HepG2 (cell line): ENCODE data around the gene MARCHF6.
"Not testable (repeated sequence)": the region's sequence is repeated elsewhere in the genome, so short reads cannot be mapped to it uniquely, and the experiment has no call there.

Experiments
- MAFF ChIP-seq: IDR thresholded peaks from 2 replicates; pipeline ENCODE4 v1.6.1; 2011; ENCODE audit warnings: low read depth, low read length, improper control_type of control experiment
- MAZ ChIP-seq, 2 experiments: sonication (generic) in 1 of 2; formaldehyde crosslinking in 1 of 2; IDR thresholded peaks; 2 replicates each; pipeline versions ENCODE4 v1.5.0 to v1.6.1; 2012 to 2020; ENCODE audit warnings: low read depth in 2 of 2, mild to moderate bottlenecking in 2 of 2, borderline replicate concordance in 1 of 2, improper control_type of control experiment in 1 of 2, low read length in 1 of 2, missing genetic modification reagents in 1 of 2, moderate library complexity in 1 of 2
- TF ChIP-seq, protein P1 (sequence below): sonication (generic); formaldehyde crosslinking; IDR thresholded peaks from 2 replicates; pipeline ENCODE4 v1.8.1; 2023; ENCODE audit warnings: mild to moderate bottlenecking, missing genetic modification reagents, borderline replicate concordance
- TF ChIP-seq, protein P2 (sequence below): sonication (generic); formaldehyde crosslinking; IDR thresholded peaks from 2 replicates; pipeline ENCODE4 v1.4.0; 2020; ENCODE audit warnings: missing genetic modification reagents

DNA sequence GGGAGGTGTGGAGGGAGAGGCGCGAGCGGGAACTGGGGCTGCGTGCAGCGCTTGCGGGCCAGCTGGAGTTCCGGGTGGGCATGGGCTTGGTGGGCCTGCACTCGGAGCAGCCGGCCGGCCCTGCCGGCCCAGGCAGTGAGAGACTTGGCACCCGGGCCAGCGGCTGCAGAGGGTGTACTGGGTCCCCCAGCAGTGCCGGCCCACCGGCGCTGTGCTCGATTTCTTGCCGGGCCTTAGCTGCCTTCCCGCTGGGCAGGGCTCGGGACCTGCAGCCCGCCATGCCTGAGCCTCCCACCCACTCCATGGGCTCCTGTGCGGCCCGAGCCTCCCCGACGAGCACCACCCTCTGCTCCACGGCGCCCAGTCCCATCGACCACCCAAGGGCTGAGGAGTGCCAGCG, 21.7 kb downstream of the MARCHF6 start:
- TF ChIP-seq, protein P1, sequence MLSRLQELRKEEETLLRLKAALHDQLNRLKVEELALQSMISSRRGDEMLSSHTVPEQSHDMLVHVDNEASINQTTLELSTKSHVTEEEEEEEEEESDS (CRISPR knock-in tag): not testable (repeated sequence)
- TF ChIP-seq MAFF; MAZ (IDR thresholded peaks at IDR 0.05; ENCODE audit: borderline replicate concordance, low read depth, low read length); MAZ (CRISPR knock-in tag; IDR thresholded peaks at IDR 0.05; ENCODE audit: low read depth): not testable (repeated sequence)
- TF ChIP-seq, protein P2, sequence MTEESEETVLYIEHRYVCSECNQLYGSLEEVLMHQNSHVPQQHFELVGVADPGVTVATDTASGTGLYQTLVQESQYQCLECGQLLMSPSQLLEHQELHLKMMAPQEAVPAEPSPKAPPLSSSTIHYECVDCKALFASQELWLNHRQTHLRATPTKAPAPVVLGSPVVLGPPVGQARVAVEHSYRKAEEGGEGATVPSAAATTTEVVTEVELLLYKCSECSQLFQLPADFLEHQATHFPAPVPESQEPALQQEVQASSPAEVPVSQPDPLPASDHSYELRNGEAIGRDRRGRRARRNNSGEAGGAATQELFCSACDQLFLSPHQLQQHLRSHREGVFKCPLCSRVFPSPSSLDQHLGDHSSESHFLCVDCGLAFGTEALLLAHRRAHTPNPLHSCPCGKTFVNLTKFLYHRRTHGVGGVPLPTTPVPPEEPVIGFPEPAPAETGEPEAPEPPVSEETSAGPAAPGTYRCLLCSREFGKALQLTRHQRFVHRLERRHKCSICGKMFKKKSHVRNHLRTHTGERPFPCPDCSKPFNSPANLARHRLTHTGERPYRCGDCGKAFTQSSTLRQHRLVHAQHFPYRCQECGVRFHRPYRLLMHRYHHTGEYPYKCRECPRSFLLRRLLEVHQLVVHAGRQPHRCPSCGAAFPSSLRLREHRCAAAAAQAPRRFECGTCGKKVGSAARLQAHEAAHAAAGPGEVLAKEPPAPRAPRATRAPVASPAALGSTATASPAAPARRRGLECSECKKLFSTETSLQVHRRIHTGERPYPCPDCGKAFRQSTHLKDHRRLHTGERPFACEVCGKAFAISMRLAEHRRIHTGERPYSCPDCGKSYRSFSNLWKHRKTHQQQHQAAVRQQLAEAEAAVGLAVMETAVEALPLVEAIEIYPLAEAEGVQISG (CRISPR knock-in tag): not testable (repeated sequence)
